Measurements from ENCODE around the gene ODAD4.

DNA sequence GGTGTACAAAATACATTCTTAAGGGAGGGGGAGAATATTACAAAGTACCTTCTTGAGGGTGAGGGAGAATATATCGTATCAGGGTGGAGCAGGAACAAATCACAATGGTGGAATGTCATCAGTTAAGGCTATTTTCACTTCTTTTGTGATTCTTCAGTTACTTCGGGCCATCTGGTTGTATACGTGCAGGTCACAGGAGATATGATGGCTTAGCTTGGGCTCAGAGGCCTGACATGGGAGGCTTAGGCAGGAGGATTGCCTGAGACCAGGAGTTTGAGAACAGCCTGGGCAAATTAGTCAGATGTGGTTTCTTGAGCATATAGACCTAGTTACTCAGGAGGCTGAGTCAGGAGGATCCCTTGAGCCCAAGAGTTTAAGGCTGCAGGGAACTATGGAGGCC lies 13.1 kb downstream of the ODAD4 start:
- no peak for TF ChIP-seq GATA2 (IDR thresholded peaks at IDR 0.05; ENCODE audit: low read depth, low read length)
- no peak for TF ChIP-seq GATA3 (IDR thresholded peaks at IDR 0.05; ENCODE audit: low read depth, low read length)

All from SH-SY5Y (cell line).